LNCaP clone FGC (cell line): Measurements from ENCODE around the gene IL11.
A peak's percentile ranks its signal among the peaks of the same experiment; 100 is the strongest.

ENCODE experiments used
- DNase-seq: peaks from one replicate; pipeline ENCODE4 v3.0.0-alpha.2; 2011; ENCODE audit warnings: low read depth
- H3K4me3 ChIP-seq: 2 replicates; pipeline ENCODE4 v1.5.1; 2011; ENCODE audit warnings: mild to moderate bottlenecking, low read depth, low read length, control low read depth
- TF ChIP-seq, protein P1 (sequence below): IDR thresholded peaks from 2 replicates; pipeline ENCODE4 v1.5.1; 2012; ENCODE audit warnings: mild to moderate bottlenecking; ENCODE audit not compliant: control insufficient read depth, insufficient read depth; ENCODE audit errors: extremely low read depth

The IL11 gene

DNA sequence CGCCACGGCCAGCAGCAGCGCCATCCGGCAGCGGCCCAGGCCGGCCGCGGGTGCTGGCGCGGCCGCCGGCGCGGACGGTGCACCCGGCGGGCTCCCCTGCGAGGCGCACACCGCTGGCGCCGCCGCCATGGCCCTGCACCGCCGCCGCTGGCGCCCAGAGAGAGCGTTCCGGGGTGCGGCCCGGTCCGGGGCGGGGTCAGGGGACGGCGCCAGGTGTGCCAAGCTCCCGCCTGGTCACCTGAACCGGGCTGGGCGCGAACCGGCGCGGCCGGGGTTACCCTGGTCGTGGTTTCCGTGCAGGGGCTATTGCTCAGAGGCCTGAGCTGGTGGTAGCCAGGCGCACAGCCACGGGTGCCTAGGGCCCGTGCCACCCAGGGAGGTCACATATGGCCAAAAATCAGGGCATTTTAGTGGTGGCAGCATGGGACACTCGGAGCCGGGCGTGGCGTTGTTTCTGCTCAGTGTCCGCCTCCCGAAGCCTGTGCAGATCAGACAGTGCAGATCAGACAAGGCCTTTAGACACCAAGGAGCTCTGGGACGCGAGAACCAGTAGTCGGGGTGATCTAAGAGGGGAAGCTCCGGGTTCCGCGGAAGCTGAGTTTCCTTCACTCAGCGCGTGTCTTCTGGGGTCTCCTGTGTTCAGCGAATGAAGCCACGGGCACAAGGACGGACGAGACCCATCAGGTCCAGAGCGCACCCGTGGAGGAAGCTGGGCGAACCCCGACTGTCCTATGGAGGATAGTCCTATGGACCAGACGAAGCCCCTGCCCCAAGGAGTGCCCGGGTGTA lies 14.1 kb upstream of the IL11 start, which contains the start of gene TMEM238:
TMEM238 (minus strand) TSS at position 162 of the 789 bp plus-strand sequence; CDS start at position 129, 33 bp downstream.
- peak within 1 kb of the TSS; percentile 89 for H3K4me3 ChIP-seq
- no peak for DNase-seq
- TF ChIP-seq, protein P1, sequence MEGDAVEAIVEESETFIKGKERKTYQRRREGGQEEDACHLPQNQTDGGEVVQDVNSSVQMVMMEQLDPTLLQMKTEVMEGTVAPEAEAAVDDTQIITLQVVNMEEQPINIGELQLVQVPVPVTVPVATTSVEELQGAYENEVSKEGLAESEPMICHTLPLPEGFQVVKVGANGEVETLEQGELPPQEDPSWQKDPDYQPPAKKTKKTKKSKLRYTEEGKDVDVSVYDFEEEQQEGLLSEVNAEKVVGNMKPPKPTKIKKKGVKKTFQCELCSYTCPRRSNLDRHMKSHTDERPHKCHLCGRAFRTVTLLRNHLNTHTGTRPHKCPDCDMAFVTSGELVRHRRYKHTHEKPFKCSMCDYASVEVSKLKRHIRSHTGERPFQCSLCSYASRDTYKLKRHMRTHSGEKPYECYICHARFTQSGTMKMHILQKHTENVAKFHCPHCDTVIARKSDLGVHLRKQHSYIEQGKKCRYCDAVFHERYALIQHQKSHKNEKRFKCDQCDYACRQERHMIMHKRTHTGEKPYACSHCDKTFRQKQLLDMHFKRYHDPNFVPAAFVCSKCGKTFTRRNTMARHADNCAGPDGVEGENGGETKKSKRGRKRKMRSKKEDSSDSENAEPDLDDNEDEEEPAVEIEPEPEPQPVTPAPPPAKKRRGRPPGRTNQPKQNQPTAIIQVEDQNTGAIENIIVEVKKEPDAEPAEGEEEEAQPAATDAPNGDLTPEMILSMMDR: no peak

DNA sequence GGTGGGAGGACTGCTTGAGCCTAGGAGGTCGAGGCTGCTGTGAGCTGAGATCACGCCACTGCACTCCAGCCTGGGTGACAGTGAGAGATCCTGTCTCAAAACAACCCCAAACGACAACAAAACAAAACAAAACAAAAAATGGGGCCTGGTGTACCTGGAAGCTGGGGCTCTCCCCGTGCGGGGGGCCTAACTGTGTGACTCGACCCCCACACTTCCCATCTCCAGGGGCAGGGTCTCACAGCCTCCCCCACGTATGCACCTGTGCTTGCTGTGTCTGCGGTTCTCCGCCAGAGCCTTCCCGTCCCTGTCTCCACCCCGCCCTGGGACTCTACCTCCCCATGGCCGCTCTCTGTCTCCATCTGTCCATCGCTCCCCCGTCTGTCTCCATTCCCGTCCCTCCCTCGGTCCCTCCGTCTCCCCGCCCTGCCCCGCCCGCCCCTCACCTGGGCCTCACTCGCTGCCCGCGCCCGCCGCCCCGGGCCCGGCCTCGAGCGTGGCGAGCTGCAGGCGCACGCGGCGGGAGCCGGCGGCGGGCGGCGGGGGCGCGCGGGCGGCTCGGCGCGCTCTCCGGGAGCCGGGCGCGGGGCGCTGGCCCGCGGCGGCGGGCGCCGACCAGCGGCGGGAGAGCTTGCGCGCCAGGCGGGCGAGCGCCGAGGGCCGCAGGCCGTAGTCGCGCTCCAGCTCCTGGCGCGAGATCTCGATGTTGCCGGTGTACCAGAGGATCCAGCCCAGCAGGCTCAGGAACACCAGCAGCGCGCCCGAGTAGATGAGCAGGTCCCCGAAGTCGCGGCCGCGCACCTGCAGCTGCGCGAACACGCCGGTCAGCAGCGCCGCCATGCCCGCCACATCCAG lies 13.2 kb upstream of the IL11 start:
- DNase-seq: no peak
- TF ChIP-seq, protein P1: peak; percentile 37; the same call in 1 of the 2 replicates
- H3K4me3 ChIP-seq: peak overlapping the region; percentile 89

DNA sequence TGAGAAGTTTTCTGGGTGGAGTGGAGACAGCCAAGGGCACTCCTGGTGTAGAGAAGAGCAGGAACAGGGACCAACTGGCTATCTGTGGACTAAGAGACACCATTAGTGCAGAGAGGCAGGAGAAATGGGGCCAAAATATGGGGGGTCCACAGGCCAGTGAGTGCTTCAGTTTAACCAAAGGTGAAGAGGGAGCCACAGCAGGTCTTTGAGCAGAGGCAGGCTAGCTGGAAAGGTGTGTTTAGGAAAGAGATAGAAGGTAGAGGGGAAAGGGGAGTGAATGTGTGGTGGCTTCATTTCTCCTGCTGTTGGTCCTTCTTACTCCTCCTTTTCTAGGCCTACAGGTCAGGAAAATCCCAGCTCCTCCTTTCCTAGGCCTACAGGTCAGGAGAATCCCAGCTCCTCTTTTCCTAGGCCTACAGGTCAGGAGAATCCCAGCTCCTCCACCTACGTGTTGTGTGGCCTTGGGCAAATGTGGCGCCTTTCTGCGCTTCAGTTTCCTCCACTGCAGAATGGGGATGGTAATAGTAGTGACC lies 12.3 kb upstream of the IL11 start:
- H3K4me3 ChIP-seq: peak overlapping the region; percentile 69
- DNase-seq: no peak
- TF ChIP-seq, protein P1: no peak

DNA sequence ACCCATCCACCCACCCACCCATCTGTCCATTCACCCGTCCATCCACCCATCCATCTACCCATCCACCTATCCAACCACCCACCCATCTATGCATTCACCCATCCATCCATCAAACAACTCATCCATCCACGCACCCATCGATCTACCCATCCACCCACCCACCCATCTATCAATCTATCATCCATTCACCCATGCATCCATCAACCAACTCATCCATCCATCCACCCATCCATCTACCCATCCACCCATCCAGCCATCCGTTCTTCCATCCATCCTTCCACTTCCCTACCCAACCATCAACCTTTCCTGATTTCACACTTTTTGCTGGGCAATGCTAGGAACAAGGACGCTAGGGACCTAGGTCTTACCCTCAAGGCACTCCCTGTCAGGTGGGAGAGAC lies 11.8 kb upstream of the IL11 start:
- no peak for DNase-seq
- TF ChIP-seq, protein P1: no peak
- H3K4me3 ChIP-seq: no peak overlapping the region

DNA sequence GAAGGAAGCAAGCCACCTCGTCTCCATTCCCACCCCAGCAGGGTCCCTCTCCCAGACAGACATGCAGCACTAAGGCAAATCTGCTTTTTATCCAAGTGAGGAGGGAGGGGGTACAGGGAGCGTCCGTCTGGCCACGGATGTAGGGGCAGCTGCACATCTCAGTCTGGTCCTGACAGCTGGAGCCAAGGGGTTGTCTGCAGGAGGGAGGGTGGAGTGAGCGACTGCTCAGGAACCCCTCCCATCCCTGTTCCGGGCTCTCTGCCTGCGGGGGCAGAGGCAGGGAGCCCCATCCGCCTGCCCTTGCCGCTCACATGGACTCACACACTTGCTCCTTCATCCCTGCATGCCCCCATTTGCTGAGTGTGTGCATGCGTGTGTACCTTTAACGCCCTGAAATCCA lies 8.9 kb upstream of the IL11 start:
- TF ChIP-seq, protein P1: no peak
- no peak for DNase-seq
- H3K4me3 ChIP-seq: no peak overlapping the region

DNA sequence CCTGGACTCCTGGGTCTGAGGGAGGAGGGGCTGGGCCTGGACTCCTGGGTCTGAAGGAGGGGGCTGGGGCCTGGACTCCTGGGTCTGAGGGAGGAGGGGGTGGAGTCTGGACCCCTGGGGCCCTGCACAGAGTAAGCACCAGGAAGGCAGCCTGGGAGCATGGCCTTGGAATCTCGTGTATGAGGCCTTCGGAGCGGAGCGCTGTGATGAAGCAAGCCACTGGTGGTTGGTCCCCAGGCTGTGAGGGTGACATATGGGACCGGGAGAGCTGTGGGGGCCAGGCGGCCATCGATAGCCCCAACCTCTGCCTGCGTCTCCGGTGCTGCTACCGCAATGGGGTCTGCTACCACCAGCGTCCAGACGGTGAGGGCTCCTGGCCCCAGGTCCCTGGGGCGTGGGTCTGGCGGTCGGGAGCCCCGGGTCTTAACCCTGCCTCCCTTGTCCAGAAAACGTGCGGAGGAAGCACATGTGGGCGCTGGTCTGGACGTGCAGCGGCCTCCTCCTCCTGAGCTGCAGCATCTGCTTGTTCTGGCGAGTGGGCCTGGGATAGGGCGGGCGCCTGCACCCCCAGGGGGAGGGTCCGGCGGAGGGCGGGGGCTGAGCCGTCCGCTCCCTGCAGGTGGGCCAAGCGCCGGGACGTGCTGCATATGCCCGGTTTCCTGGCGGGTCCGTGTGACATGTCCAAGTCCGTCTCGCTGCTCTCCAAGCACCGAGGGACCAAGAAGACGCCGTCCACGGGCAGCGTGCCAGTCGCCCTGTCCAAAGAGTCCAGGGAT lies 7.3 kb upstream of the IL11 start:
- no peak for DNase-seq
- H3K4me3 ChIP-seq: no peak overlapping the region
- TF ChIP-seq, protein P1: no peak
